Natural killer cell treated with Interleukin-12 subunit alpha and Interleukin-12 subunit beta and Interleukin-15 and Interleukin-18, amount 100 ng/mL, for 72 hours (primary cell): ENCODE measurements around the gene SH3BP5. TPM values are rescaled to one million over a fixed set of nuclear protein-coding genes. Genes with fewer than 3 reads are reported as not detected.

ENCODE experiments used
- ATAC-seq, 2 donors: fragments of 150-1000 bp; cut with Tn5 transposase in 1 of 2; sonication (Bioruptor Pico), chemical (Tn5 transposase) in 1 of 2; 2 replicates each; pipeline ENCODE4 v1.10.0; 2021
- DNase-seq: peaks from one replicate; pipeline ENCODE4 v3.0.0; 2022; ENCODE audit warnings: low spot score
- H3K27ac Mint-ChIP-seq, 2 donors: 1 replicate in 1 of 2; 2 replicates in 1 of 2; pipeline ENCODE4 v1.8.0; 2022; ENCODE audit warnings: mixed read lengths in 2 of 2, mild to moderate bottlenecking in 1 of 2, moderate library complexity in 1 of 2
- H3K27me3 Mint-ChIP-seq, 2 donors: 1 replicate in 1 of 2; 2 replicates in 1 of 2; pipeline ENCODE4 v1.8.0; 2022; ENCODE audit warnings: mixed read lengths in 2 of 2
- H3K36me3 Mint-ChIP-seq: one replicate; pipeline ENCODE4 v1.8.0; 2022; ENCODE audit warnings: mixed read lengths
- H3K4me1 Mint-ChIP-seq, 2 donors: 1 replicate in 1 of 2; 2 replicates in 1 of 2; pipeline ENCODE4 v1.8.0; 2022; ENCODE audit warnings: low read depth in 2 of 2, mixed read lengths in 2 of 2, mild to moderate bottlenecking in 1 of 2
- H3K4me3 Mint-ChIP-seq: one replicate; pipeline ENCODE4 v1.8.0; 2022; ENCODE audit warnings: mixed read lengths
- H3K9me3 Mint-ChIP-seq: 2 replicates; pipeline ENCODE4 v1.8.0; 2022; ENCODE audit warnings: mixed read lengths
- total RNA-seq, 2 donors: library from RNA; stranded (reverse); gene quantifications; one replicate each; pipeline ENCODE4 v1.2.3, GENCODE V29; 2022

SH3BP5 gene
- total RNA-seq, 2 donors from 2014 or later: 58.5 to 165 TPM

DNA sequence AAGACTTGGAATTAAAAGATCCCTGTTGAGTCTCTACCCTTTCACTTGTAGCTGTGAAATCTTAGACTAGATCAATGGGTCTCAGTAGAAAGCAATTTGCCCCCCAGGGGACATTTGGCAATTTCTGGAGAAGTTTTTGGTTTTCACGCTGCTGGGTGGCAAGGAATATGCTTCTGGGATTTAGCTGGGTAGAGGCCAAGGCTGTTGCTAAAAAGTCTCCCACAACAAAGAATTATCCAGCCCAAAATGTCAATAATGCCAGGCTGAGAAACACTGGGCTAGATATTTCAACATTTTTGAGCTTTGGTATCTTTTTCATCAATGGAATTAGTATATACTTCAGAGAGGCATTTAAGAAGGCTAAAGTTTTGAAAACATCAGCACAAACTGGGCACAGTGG is 117.6 kb downstream of the SH3BP5 start:
- Mint-ChIP-seq H3K4me3 (no peak overlapping the region), H3K36me3 (peaks cover 22% of the 10 kb centered on the region), H3K27ac (peak overlapping the region in 1 of 2 donors; percentile 35), H3K9me3 (no peaks in the 10 kb centered on the region), H3K4me1 (peaks cover 0 to 2% of the 10 kb centered on the region in 2 donors), H3K27me3 (no peaks in the 10 kb centered on the region)
- DNase-seq (no peak), ATAC-seq (no peak)

DNA sequence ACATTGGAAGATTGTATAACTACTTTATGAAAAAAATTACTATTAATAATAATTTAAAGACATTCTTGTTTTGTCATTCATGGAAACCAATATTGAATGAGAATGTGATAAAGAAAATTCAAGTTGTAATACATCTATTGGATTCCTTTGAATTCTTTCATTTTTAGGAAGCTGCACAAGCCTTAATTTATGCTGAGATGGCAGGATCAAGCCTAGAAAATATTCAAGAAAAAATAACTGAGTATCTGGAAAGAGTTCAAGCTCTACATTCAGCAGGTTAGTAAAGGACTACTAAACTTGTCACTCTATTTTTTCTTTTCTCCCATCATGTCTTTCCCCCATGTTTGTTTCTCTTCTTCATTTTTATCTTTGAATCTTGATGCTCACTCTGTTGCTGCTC is 120.4 kb downstream of the SH3BP5 start:
- Mint-ChIP-seq H3K36me3 (peaks cover 10% of the 10 kb centered on the region), H3K4me1 (peaks cover 9 to 11% of the 10 kb centered on the region in 2 donors), H3K9me3 (no peaks in the 10 kb centered on the region), H3K4me3 (no peak overlapping the region), H3K27me3 (no peaks in the 10 kb centered on the region), H3K27ac (no peak overlapping the region)
- DNase-seq (no peak), ATAC-seq (no peak)

DNA sequence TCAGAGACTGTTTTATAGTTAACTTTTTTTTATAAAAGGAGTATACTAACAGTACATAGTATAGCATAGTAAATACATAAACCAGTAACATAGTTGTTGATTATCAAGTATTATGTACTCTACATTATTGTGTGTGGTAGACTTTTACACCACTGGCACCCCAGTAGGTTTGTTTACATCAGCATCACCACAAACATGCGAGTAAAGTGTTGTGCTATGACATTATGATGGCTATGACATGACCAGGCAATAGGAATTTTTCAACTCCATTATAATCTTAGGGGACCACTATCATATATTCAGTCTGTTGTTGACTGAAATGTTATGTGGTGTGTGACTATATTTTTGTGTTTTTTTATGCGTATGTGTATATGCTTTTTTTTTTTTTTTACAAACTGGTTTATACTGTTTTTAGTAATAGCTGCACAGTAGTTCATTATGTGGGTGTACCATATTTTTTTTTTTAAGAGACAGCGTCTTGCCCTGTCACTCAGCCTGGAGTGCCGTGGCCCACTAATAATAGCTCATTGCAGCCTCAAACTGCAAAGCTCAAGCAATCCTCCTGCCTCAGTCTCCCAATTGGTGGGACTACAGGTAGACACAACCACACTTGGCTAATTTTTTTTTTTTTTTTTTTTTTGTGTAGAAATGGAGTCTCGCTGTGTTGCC is 124.4 kb downstream of the SH3BP5 start:
- Mint-ChIP-seq H3K4me3 (peak overlapping the region; percentile 88), H3K9me3 (no peaks in the 10 kb centered on the region), H3K27ac (peak overlapping the region in 1 of 2 donors; percentile 65), H3K36me3 (peaks cover 5% of the 10 kb centered on the region), H3K4me1 (peaks cover 18 to 19% of the 10 kb centered on the region in 2 donors), H3K27me3 (no peaks in the 10 kb centered on the region)
- DNase-seq: no peak
- ATAC-seq: no peak

DNA sequence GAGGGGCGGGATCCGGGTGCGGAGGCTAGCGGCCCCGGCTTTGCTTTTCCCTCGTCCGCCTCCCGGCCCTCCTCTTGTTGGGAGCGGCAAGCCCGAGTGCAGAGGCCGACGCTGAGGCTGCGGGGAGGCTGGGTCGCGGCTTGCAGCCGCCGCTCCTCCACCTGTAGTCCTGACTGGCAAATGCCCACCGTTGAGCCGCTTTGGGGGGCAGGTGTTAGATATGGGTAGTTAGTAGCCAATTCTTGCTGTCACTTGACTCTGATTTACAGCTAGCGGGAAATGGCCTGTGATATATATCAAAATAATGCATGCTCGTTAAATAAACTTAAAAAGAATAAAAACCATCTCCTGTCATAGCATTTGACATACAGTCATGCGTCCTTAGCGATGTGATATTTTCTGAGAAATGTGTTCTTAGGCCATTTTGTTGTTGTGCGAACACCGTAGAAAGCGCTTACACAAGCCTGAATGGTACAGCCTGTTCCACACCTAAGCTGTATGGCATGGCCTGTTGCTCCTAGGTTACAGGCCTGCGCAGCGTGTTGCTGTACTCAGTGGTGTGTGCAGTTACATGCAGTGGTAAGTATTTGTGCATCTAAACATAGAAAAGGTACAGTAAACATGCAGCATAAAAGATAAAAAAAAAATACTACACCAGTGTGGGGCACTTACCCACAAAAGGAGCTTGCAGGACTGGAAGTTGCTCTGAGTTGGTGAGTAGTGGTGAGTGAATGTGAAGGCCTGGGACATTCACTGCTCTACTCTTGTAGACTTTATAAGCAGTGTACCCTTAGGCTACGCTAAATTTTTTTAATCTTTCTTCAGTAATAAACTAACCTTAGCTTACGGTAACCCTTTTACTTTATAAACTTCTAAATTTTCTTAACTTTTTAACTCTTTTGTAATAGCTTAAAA is 125.5 kb downstream of the SH3BP5 start:
- no peak for ATAC-seq
- no peaks in the 10 kb centered on the region for H3K27me3 Mint-ChIP-seq
- H3K36me3 Mint-ChIP-seq: no peaks in the 10 kb centered on the region
- no peaks in the 10 kb centered on the region for H3K9me3 Mint-ChIP-seq
- peak overlapping the region; percentile 88 for H3K4me3 Mint-ChIP-seq
- peak overlapping the region; percentile 80 to 87 for H3K27ac Mint-ChIP-seq
- no peak for DNase-seq
- peaks cover 19% of the 10 kb centered on the region in 2 donors for H3K4me1 Mint-ChIP-seq

DNA sequence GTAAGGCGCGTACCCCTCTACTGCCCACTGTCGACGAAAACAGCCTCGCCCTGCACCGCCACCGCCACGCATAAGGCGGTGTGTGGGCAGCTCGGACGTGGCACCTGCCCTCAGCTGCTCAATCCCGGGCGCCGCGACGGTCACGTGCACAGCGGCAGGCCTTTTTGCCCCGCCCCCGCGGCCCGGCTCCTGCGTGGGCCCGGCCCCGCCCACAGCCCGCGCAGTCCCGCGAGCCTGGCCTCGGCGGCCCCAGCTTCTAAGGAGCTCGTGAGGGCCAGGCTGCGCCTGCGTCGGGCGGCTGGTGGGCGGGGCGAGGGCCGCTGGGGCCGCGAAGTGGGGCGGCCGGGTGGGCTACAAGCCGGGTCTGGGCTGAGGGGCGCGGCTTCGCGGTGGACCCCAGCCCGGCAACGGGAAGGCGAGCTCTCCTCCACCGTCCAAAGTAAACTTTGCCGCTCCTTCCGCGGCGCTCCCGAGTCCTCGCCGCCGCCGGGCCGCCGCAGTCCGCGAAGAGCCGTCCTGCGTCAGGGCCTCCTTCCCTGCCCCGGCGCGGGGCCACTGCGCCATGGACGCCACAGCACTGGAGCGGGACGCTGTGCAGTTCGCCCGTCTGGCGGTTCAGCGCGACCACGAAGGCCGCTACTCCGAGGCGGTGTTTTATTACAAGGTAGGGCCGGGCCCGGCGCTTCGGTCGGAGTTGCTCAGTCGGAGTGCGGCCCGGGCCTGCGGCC is 126.3 kb downstream of the SH3BP5 start, which contains the start of gene CAPN7:
CAPN7 (plus strand) TSS at position 313 of the 728 bp plus-strand sequence; CDS start at position 563, 250 bp downstream.
- H3K27me3 Mint-ChIP-seq: no peaks in the 10 kb centered on the region
- ATAC-seq (peak; percentile 97), DNase-seq (peak; percentile 97)
- no peaks in the 10 kb centered on the region for H3K9me3 Mint-ChIP-seq
- peak within 1 kb of the TSS; percentile 80 to 90 for H3K27ac Mint-ChIP-seq
- H3K4me3 Mint-ChIP-seq: peak within 1 kb of the TSS; percentile 88
- H3K4me1 Mint-ChIP-seq: peaks cover 19% of the 10 kb centered on the region in 2 donors
- H3K36me3 Mint-ChIP-seq: no peaks in the 10 kb centered on the region

DNA sequence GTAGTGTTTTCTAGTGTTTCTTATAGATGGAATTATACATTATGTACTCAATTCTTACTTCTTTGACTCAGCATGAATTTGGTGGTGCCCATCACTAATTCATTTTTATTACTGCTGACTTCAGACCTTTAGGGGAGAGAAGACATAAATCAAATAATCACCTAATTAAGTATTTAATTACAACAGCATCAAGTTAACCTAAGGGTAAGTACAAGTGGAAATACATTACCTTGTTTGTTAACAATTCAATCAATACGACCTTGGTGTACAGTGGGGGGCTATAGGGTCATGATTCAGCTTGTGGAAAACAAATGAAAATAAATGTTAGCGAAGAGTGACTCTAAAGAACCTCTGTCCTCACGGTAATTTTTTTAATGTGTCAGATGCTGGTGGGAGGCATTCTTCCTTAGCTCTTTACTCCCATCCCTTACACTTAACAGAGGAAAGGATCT is 126.9 kb downstream of the SH3BP5 start:
- H3K4me3 Mint-ChIP-seq: peak overlapping the region; percentile 88
- peaks cover 19% of the 10 kb centered on the region in 2 donors for H3K4me1 Mint-ChIP-seq
- no peak for ATAC-seq
- H3K27ac Mint-ChIP-seq: peak overlapping the region; percentile 80 to 90
- no peak for DNase-seq
- no peaks in the 10 kb centered on the region for H3K9me3 Mint-ChIP-seq
- no peaks in the 10 kb centered on the region for H3K27me3 Mint-ChIP-seq
- H3K36me3 Mint-ChIP-seq: no peaks in the 10 kb centered on the region

Other genes with a start within 250 kb of the SH3BP5 start
- gene RBSN, start 233.4 kb downstream of the SH3BP5 start, total RNA-seq: 10 to 100 TPM; 17.9 to 19.1 TPM
- gene CAPN7, start 126.3 kb downstream of the SH3BP5 start, total RNA-seq: 10 to 100 TPM; 27.9 to 47.8 TPM
- 10 to 100 TPM; 17.6 to 22.8 TPM for gene METTL6, start 95.0 kb upstream of the SH3BP5 start, total RNA-seq
- 10 to 100 TPM; 41.8 to 74.3 TPM for gene EAF1, start 95.0 kb upstream of the SH3BP5 start, total RNA-seq
- 10 to 100 TPM in 1 of 2 donors, 1 to 10 TPM in 1; 7.8 to 31.8 TPM for gene COLQ, start 189.1 kb upstream of the SH3BP5 start, total RNA-seq